OCI-LY3 (cell line): ENCODE results near the gene EMILIN3.

Source experiments
- H2AFZ ChIP-seq: fragments of 200-600, 300-600 bp; shearing (Covaris generic); 2 replicates; pipeline ENCODE4 v1.6.0; 2014; ENCODE audit warnings: antibody characterized with exemption, low read depth, low read length
- H3K27ac ChIP-seq: fragments of 200-600, 300-600 bp; sonication (generic); 2 replicates; pipeline ENCODE4 v1.5.1; 2014; ENCODE audit warnings: mild to moderate bottlenecking, low read length, moderate library complexity, mixed read lengths
- H3K27me3 ChIP-seq: fragments of 200-600, 300-600 bp; sonication (generic); 2 replicates; pipeline ENCODE4 v1.6.1; 2014; ENCODE audit warnings: low read depth, low read length, mixed read lengths
- H3K36me3 ChIP-seq: fragments of 200-600, 300-600 bp; sonication (generic); replicated peaks from 2 replicates; pipeline ENCODE3; 2014; ENCODE audit warnings: low read depth, low read length, mixed read lengths
- H3K4me1 ChIP-seq: fragments of 300-600, 200-600 bp; sonication (generic); 2 replicates; pipeline ENCODE4 v1.6.1; 2014; ENCODE audit warnings: low read length, mixed read lengths
- H3K4me2 ChIP-seq: fragments of 200-600, 300-600 bp; sonication (generic); 2 replicates; pipeline ENCODE4 v1.6.1; 2014; ENCODE audit warnings: low read length, mixed read lengths
- H3K4me3 ChIP-seq: fragments of 300-600, 200-600 bp; sonication (generic); 2 replicates; pipeline ENCODE4 v1.5.1; 2014; ENCODE audit warnings: antibody characterized with exemption, mild to moderate bottlenecking, low read length, moderate library complexity
- H3K79me2 ChIP-seq: fragments of 300-600, 200-600 bp; shearing (Covaris generic); 2 replicates; pipeline ENCODE4 v1.6.1; 2014; ENCODE audit warnings: mild to moderate bottlenecking, low read length, mixed read lengths
- H3K9ac ChIP-seq: fragments of 300-600, 200-600 bp; shearing (Covaris generic); 2 replicates; pipeline ENCODE4 v1.6.0; 2014; ENCODE audit warnings: mild to moderate bottlenecking, low read length, moderate library complexity
- H3K9me3 ChIP-seq: fragments of 200-600, 300-600 bp; shearing (Covaris generic); 2 replicates; pipeline ENCODE4 v1.6.1; 2014; ENCODE audit warnings: low read length, mixed read lengths; ENCODE audit not compliant: insufficient read depth
- H4K20me1 ChIP-seq: fragments of 200-600, 300-600 bp; sonication (generic); 2 replicates; pipeline ENCODE4 v1.6.1; 2016; ENCODE audit warnings: low read length, mixed read lengths; ENCODE audit not compliant: insufficient read depth
- CTCF ChIP-seq: fragments of 200-600, 300-600 bp; sonication (generic); IDR thresholded peaks from 2 replicates; pipeline ENCODE4 v1.5.1; 2014; ENCODE audit warnings: antibody characterized with exemption, low read length, low read depth
- EZH2phosphoT487 ChIP-seq: fragments of 200-600 bp; shearing (Covaris generic); IDR thresholded peaks from 2 replicates; pipeline ENCODE4 v1.6.1; 2018; ENCODE audit warnings: antibody characterized with exemption, mixed run types, low read depth

Gene EMILIN3

GRCh38 chr20:41363601-41364000 is 3.0 kb downstream of the EMILIN3 start:
- Histone ChIP-seq H3K36me3 (no peaks in the 10 kb centered on the region), H2AFZ (no peak overlapping the region), H4K20me1 (no peaks in the 10 kb centered on the region), H3K4me3 (no peak overlapping the region), H3K4me2 (no peak overlapping the region), H3K9me3 (no peaks in the 10 kb centered on the region), H3K9ac (no peak overlapping the region), H3K27me3 (no peaks in the 10 kb centered on the region), H3K79me2 (no peaks in the 10 kb centered on the region), H3K27ac (no peak overlapping the region), H3K4me1 (no peaks in the 10 kb centered on the region)
- TF ChIP-seq EZH2phosphoT487 (no peak), CTCF (no peak)

- H3K27me3 ChIP-seq: no peaks in the 10 kb centered on the region
- no peak overlapping the region for H3K4me2 ChIP-seq
- H3K79me2 ChIP-seq: no peaks in the 10 kb centered on the region
- H3K27ac ChIP-seq: no peak overlapping the region
- no peaks in the 10 kb centered on the region for H3K36me3 ChIP-seq
- no peaks in the 10 kb centered on the region for H4K20me1 ChIP-seq
- no peak overlapping the region for H3K4me3 ChIP-seq
- TF ChIP-seq EZH2phosphoT487: no peak
- no peak overlapping the region for H3K9ac ChIP-seq
- no peaks in the 10 kb centered on the region for H3K9me3 ChIP-seq
- H2AFZ ChIP-seq: no peak overlapping the region
- no peaks in the 10 kb centered on the region for H3K4me1 ChIP-seq
Measured at GRCh38 chr20:41362748-41363140, 3.9 kb downstream of the EMILIN3 start.

GRCh38 chr20:41361757-41362747 is 4.6 kb downstream of the EMILIN3 start:
- H3K4me1 ChIP-seq: no peaks in the 10 kb centered on the region
- no peak overlapping the region for H3K4me3 ChIP-seq
- no peak for TF ChIP-seq CTCF
- no peak overlapping the region for H3K9ac ChIP-seq
- H3K4me2 ChIP-seq: no peak overlapping the region
- H2AFZ ChIP-seq: no peak overlapping the region
- H4K20me1 ChIP-seq: no peaks in the 10 kb centered on the region
- no peaks in the 10 kb centered on the region for H3K36me3 ChIP-seq
- no peaks in the 10 kb centered on the region for H3K79me2 ChIP-seq
- H3K27me3 ChIP-seq: no peaks in the 10 kb centered on the region
- H3K27ac ChIP-seq: no peak overlapping the region
- H3K9me3 ChIP-seq: no peaks in the 10 kb centered on the region

- no peak overlapping the region for H3K4me2 ChIP-seq
- TF ChIP-seq CTCF (no peak), EZH2phosphoT487 (no peak)
- no peak overlapping the region for H3K4me3 ChIP-seq
- no peaks in the 10 kb centered on the region for H3K4me1 ChIP-seq
- no peaks in the 10 kb centered on the region for H3K9me3 ChIP-seq
- H3K36me3 ChIP-seq: no peaks in the 10 kb centered on the region
- no peak overlapping the region for H3K9ac ChIP-seq
- no peak overlapping the region for H2AFZ ChIP-seq
- no peaks in the 10 kb centered on the region for H3K27me3 ChIP-seq
- no peak overlapping the region for H3K27ac ChIP-seq
- no peaks in the 10 kb centered on the region for H3K79me2 ChIP-seq
- H4K20me1 ChIP-seq: no peaks in the 10 kb centered on the region
Measured at GRCh38 chr20:41360831-41361756, 5.5 kb downstream of the EMILIN3 start.
